Measurements from ENCODE around the gene NTSR1. TPM values are rescaled to one million over a fixed set of nuclear protein-coding genes. Genes with fewer than 3 reads are reported as not detected.

The NTSR1 gene
- polyA plus RNA-seq, 3 donors = 0.35 to 2.5 (median 0.40) TPM

GRCh38 chr20:62795023-62795761, 86.6 kb downstream of the NTSR1 start:
- peak overlapping the region; percentile 82 to 87 for H3K4me3 Mint-ChIP-seq
- WGBS (ENCODE audit: insufficient coverage) = 0% methylated on average over 68 of the region's 68 CpGs
- H3K4me1 Mint-ChIP-seq = peaks cover 48% of the 10 kb centered on the region
- no peak for TF ChIP-seq CTCF (IDR thresholded peaks at IDR 0.05)
- intact Hi-C loops (cut with micrococcal nuclease) = loop anchor here (5.0 to 10.0 kb wide), 3 partner anchors 130 to 390 kb away; partner anchors contain the start of genes CABLES2 (in 2 of the 2) and DIDO1 (in 1 of the 2)
- no peaks in the 10 kb centered on the region for H3K27me3 ChIP-seq (ENCODE audit: control insufficient read depth in 2 of 2, insufficient read depth in 2 of 2, low read length in 2 of 2)
- H3K4me3 ChIP-seq (replicated peaks in 1 of 3; ENCODE audit: low read depth in 2 of 3, low read length in 3 of 3) = peak overlapping the region; percentile 54 to 88 (median 59)
- H3K36me3 ChIP-seq (replicated peaks in 1 of 2; ENCODE audit: control insufficient read depth in 1 of 2, insufficient read depth in 2 of 2, low read length in 2 of 2) = peaks cover 12 to 21% of the 10 kb centered on the region in 2 donors
- H3K9me3 ChIP-seq (replicated peaks in 1 of 2; ENCODE audit: control insufficient read depth in 1 of 2, insufficient read depth in 1 of 2, low read length in 2 of 2) = no peaks in the 10 kb centered on the region
- H2AFZ ChIP-seq (ENCODE audit: insufficient read depth, low read depth, low read length, poor library complexity, severe bottlenecking) = peak overlapping the region; percentile 85
- H3K27ac Mint-ChIP-seq = peak overlapping the region; percentile 87 to 93 (median 92)
- H3K4me2 ChIP-seq (replicated peaks; ENCODE audit: extremely low read depth, low read length, poor library complexity, severe bottlenecking) = peak overlapping the region; percentile 99
- peak overlapping the region; percentile 72 for H3K9ac ChIP-seq (ENCODE audit: insufficient read depth, low read length, poor library complexity, severe bottlenecking)
- peaks cover 1 to 2% (median 2%) of the 10 kb centered on the region in 3 donors for H3K27me3 Mint-ChIP-seq (ENCODE audit: low read depth in 3 of 3)
- peaks cover 13% of the 10 kb centered on the region for H4K20me1 ChIP-seq (ENCODE audit: insufficient read depth, low read length)
- H3K27ac ChIP-seq (ENCODE audit: low read depth in 1 of 2, low read length in 2 of 2) = peak overlapping the region; percentile 79 to 92
- peaks cover 44 to 54% of the 10 kb centered on the region in 2 donors for H3K4me1 ChIP-seq (ENCODE audit: control insufficient read depth in 1 of 2, insufficient read depth in 2 of 2, low read length in 2 of 2)
- DNase-seq = peak in 2 of 3 donors; percentile 29 to 38
- H3K9me3 Mint-ChIP-seq = peaks cover 0 to 3% (median 0%) of the 10 kb centered on the region in 7 donors
- H3K36me3 Mint-ChIP-seq = peaks cover 22 to 26% of the 10 kb centered on the region in 2 donors
- peaks cover 14% of the 10 kb centered on the region for H3K79me2 ChIP-seq (ENCODE audit: insufficient read depth, low read length)

GRCh38 chr20:62796699-62797491, 88.3 kb downstream of the NTSR1 start:
- H3K27ac ChIP-seq (ENCODE audit: low read depth in 1 of 2, low read length in 2 of 2) = peak overlapping the region in 1 of 2 donors; percentile 41
- peaks cover 24 to 35% of the 10 kb centered on the region in 2 donors for H3K36me3 ChIP-seq (replicated peaks in 1 of 2; ENCODE audit: control insufficient read depth in 1 of 2, insufficient read depth in 2 of 2, low read length in 2 of 2)
- H3K4me2 ChIP-seq (replicated peaks; ENCODE audit: extremely low read depth, low read length, poor library complexity, severe bottlenecking) = peak overlapping the region; percentile 99
- no peak for TF ChIP-seq CTCF (IDR thresholded peaks at IDR 0.05)
- peak overlapping the region; percentile 76 to 77 for H3K4me3 Mint-ChIP-seq
- H3K27ac Mint-ChIP-seq = peak overlapping the region in 6 of 7 donors; percentile 26 to 83 (median 78)
- H3K9me3 Mint-ChIP-seq = peaks cover 0 to 3% (median 0%) of the 10 kb centered on the region in 7 donors
- peaks cover 13% of the 10 kb centered on the region for H4K20me1 ChIP-seq (ENCODE audit: insufficient read depth, low read length)
- H3K27me3 ChIP-seq (ENCODE audit: control insufficient read depth in 2 of 2, insufficient read depth in 2 of 2, low read length in 2 of 2) = no peaks in the 10 kb centered on the region
- WGBS (ENCODE audit: insufficient coverage) = 51% methylated on average over 24 of the region's 53 CpGs
- no peaks in the 10 kb centered on the region for H3K9me3 ChIP-seq (replicated peaks in 1 of 2; ENCODE audit: control insufficient read depth in 1 of 2, insufficient read depth in 1 of 2, low read length in 2 of 2)
- peaks cover 41 to 50% of the 10 kb centered on the region in 2 donors for H3K4me1 ChIP-seq (ENCODE audit: control insufficient read depth in 1 of 2, insufficient read depth in 2 of 2, low read length in 2 of 2)
- peak overlapping the region; percentile 54 for H3K9ac ChIP-seq (ENCODE audit: insufficient read depth, low read length, poor library complexity, severe bottlenecking)
- H3K4me1 Mint-ChIP-seq = peaks cover 42% of the 10 kb centered on the region
- H3K27me3 Mint-ChIP-seq (ENCODE audit: low read depth in 3 of 3) = peaks cover 1 to 2% (median 2%) of the 10 kb centered on the region in 3 donors
- H3K36me3 Mint-ChIP-seq = peaks cover 37 to 40% of the 10 kb centered on the region in 2 donors
- no peak overlapping the region for H2AFZ ChIP-seq (ENCODE audit: insufficient read depth, low read depth, low read length, poor library complexity, severe bottlenecking)
- H3K4me3 ChIP-seq (replicated peaks in 1 of 3; ENCODE audit: low read depth in 2 of 3, low read length in 3 of 3) = peak overlapping the region; percentile 22 to 71 (median 38)
- peaks cover 14% of the 10 kb centered on the region for H3K79me2 ChIP-seq (ENCODE audit: insufficient read depth, low read length)
- intact Hi-C loops (cut with micrococcal nuclease) = loop anchor here (5.0 to 10.0 kb wide), 3 partner anchors 128 to 392 kb away; partner anchors contain the start of genes CABLES2 (in 2 of the 2) and DIDO1 (in 1 of the 2)
- no peak for DNase-seq
